Astrocyte of the spinal cord (primary cell): ENCODE data around the gene PRCP.
A peak's percentile ranks its signal among the peaks of the same experiment; 100 is the strongest.

Experiments used
- DNase-seq: peaks from one replicate; pipeline ENCODE4 v3.0.0; 2011; ENCODE audit warnings: low read depth, low spot score
- H3K4me3 ChIP-seq: 2 replicates; pipeline ENCODE4 v1.5.1; 2011; ENCODE audit warnings: low read depth, mild to moderate bottlenecking, low read length, moderate library complexity
- CTCF ChIP-seq: IDR thresholded peaks from 2 replicates; pipeline ENCODE4 v1.5.1; 2012; ENCODE audit warnings: low read depth, mild to moderate bottlenecking, low read length, inconsistent platforms
- in situ Hi-C: cut with HindIII; loops from 2 replicates; pipeline ENCODE4 v1.10.0; 2017; ENCODE audit warnings: low sequenced_read_pairs

Gene PRCP

GRCh38 chr11:82810326-82810725 is 89.9 kb downstream of the PRCP start:
- H3K4me3 ChIP-seq, result no peak overlapping the region
- in situ Hi-C loops, result no loop called here
- no peak for TF ChIP-seq CTCF
- no peak for DNase-seq

- DNase-seq, result no peak
- in situ Hi-C loops, result no loop called here
- H3K4me3 ChIP-seq, result no peak overlapping the region
- TF ChIP-seq CTCF, result no peak
Measured at GRCh38 chr11:82807646-82808045, 92.6 kb downstream of the PRCP start.

- in situ Hi-C loops, result no loop called here
- no peak overlapping the region for H3K4me3 ChIP-seq
- DNase-seq, result peak; percentile 12
- TF ChIP-seq CTCF, result no peak
Measured at GRCh38 chr11:82802710-82803109, 97.5 kb downstream of the PRCP start.

- no peak for TF ChIP-seq CTCF
- DNase-seq, result no peak
- H3K4me3 ChIP-seq, result no peak overlapping the region
- in situ Hi-C loops, result no loop called here
Measured at GRCh38 chr11:82796998-82797961, 103.0 kb downstream of the PRCP start.

GRCh38 chr11:82794490-82794889 is 105.7 kb downstream of the PRCP start:
- in situ Hi-C loops, result no loop called here
- H3K4me3 ChIP-seq, result no peak overlapping the region
- no peak for DNase-seq
- TF ChIP-seq CTCF, result no peak

- in situ Hi-C loops, result no loop called here
- H3K4me3 ChIP-seq, result no peak overlapping the region
- DNase-seq, result no peak
- no peak for TF ChIP-seq CTCF
Measured at GRCh38 chr11:82792822-82793569, 107.2 kb downstream of the PRCP start.
